Testis (tissue), 2 donors: ENCODE data around the gene NMNAT1.

ENCODE experiments used
- POLR2A ChIP-seq: fragments of 450-650 bp; IDR thresholded peaks from one replicate; pipeline ENCODE4 v1.6.1; 2017; ENCODE audit warnings: antibody characterized with exemption, mild to moderate bottlenecking, moderate library complexity
- TF ChIP-seq, protein P1 (sequence below), 3 experiments: fragments of 450-650 bp in 2 of 3; fragments of 200-600 bp in 1 of 3; sonication (generic) in 1 of 3; IDR thresholded peaks; one replicate each; pipeline ENCODE4 v1.5.1; 2016 to 2019; ENCODE audit warnings: antibody characterized with exemption in 3 of 3, mild to moderate bottlenecking in 2 of 3, moderate library complexity in 1 of 3

DNA sequence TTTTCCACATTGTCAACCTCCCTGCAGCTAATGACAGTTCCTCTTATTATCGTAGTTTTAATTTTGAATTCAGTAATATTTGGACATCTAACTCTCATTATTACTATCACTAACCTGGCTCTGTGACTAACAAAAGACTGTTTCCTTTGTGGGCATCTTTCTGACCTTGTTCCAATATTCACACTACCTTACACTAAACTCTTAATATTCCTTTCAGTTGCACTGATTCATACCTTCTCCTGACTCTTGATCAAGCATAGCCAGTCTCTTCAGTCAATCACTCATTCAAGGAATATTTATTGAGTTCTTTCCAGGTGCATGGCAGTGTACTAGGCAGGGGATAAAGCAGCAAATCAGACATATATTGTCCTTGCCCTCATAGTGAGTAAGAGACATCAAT, 25.4 kb upstream of the NMNAT1 start:
- TF ChIP-seq POLR2A: no peak
- TF ChIP-seq, protein P1, sequence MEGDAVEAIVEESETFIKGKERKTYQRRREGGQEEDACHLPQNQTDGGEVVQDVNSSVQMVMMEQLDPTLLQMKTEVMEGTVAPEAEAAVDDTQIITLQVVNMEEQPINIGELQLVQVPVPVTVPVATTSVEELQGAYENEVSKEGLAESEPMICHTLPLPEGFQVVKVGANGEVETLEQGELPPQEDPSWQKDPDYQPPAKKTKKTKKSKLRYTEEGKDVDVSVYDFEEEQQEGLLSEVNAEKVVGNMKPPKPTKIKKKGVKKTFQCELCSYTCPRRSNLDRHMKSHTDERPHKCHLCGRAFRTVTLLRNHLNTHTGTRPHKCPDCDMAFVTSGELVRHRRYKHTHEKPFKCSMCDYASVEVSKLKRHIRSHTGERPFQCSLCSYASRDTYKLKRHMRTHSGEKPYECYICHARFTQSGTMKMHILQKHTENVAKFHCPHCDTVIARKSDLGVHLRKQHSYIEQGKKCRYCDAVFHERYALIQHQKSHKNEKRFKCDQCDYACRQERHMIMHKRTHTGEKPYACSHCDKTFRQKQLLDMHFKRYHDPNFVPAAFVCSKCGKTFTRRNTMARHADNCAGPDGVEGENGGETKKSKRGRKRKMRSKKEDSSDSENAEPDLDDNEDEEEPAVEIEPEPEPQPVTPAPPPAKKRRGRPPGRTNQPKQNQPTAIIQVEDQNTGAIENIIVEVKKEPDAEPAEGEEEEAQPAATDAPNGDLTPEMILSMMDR (IDR thresholded peaks at IDR 0.05): no peak
